Heart left ventricle (tissue), 16 donors: ENCODE data around the gene ATOH7. TPM values are rescaled to one million over a fixed set of nuclear protein-coding genes. Genes with fewer than 3 reads are reported as not detected.

Experiments
- ATAC-seq, 4 donors: fragments of 200-7000 bp; cut with Tn5 transposase; one replicate each; pipeline ENCODE4 v1.9.1; 2020 to 2022; ENCODE audit warnings: moderate library complexity in 4 of 4, mild to moderate bottlenecking in 3 of 4, moderate number of reproducible peaks in 1 of 4
- DNase-seq, 5 donors: peaks; one replicate each; pipeline ENCODE4 v3.0.0-alpha.2; 2020
- H3K27ac ChIP-seq, 12 donors: fragments of 200-600 bp; sonication (generic) in 4 of 12; one replicate each; pipeline versions ENCODE4 v1.5.0 to v1.8.0; 2016 to 2022; ENCODE audit warnings: mild to moderate bottlenecking in 2 of 12
- H3K27me3 ChIP-seq, 9 donors: fragments of 200-600 bp; sonication (generic) in 2 of 9; one replicate each; pipeline versions ENCODE4 v1.5.1 to v1.8.0; 2016 to 2022; ENCODE audit warnings: mild to moderate bottlenecking in 3 of 9
- H3K36me3 ChIP-seq, 9 donors: fragments of 200-600 bp; sonication (generic) in 2 of 9; one replicate each; pipeline versions ENCODE4 v1.5.0 to v1.8.0; 2018 to 2022; ENCODE audit warnings: mild to moderate bottlenecking in 2 of 9
- H3K4me1 ChIP-seq, 12 donors: fragments of 200-600 bp; sonication (generic) in 4 of 12; one replicate each; pipeline versions ENCODE4 v1.5.0 to v1.8.0; 2016 to 2022; ENCODE audit warnings: mild to moderate bottlenecking in 3 of 12
- H3K4me3 ChIP-seq, 12 donors: fragments of 200-600 bp; sonication (generic) in 4 of 12; one replicate each; pipeline versions ENCODE4 v1.5.0 to v1.8.0; 2017 to 2022; ENCODE audit warnings: mild to moderate bottlenecking in 9 of 12, moderate library complexity in 4 of 12
- H3K9me3 ChIP-seq, 12 donors: fragments of 200-600 bp; sonication (generic) in 4 of 12; one replicate each; pipeline versions ENCODE4 v1.5.0 to v1.8.0; 2016 to 2022; ENCODE audit warnings: mild to moderate bottlenecking in 1 of 12
- CTCF ChIP-seq, 12 donors: fragments of 200-600 bp; sonication (generic) in 4 of 12; IDR thresholded peaks; one replicate each; pipeline versions ENCODE4 v1.5.0 to v1.8.0; 2018 to 2022; ENCODE audit warnings: antibody characterized with exemption in 12 of 12, mild to moderate bottlenecking in 5 of 12
- POLR2A ChIP-seq, 2 donors: fragments of 450-650 bp; IDR thresholded peaks; one replicate each; pipeline ENCODE4 v1.6.1; 2017; ENCODE audit warnings: antibody characterized with exemption in 2 of 2, mild to moderate bottlenecking in 2 of 2, moderate library complexity in 2 of 2
- WGBS, 4 donors: extraction: QIAGEN DNeasy Blood & Tissue Kit in 2 of 4; methylation state at CpG; one replicate each; pipeline versions ENCODE4 v1.1.5 to v1.1.7; 2013 to 2018; 5-methylcytosine and 5-hydroxymethylcytosine counted together
- intact Hi-C, 10 donors: fragments of 100-400 bp; cut with DNase I; formaldehyde crosslinking; loops; one replicate each; pipeline versions ENCODE4 v1.11.1 to v1.14.2; 2022
- polyA plus RNA-seq, 2 donors: library from polyadenylated mRNA; stranded (reverse); fragments of 200-250 nt; gene quantifications; one replicate each; pipeline ENCODE4 v1.2.3, GENCODE V29; 2013
- total RNA-seq, 9 donors: library from RNA; depleted of rRNA in 2 of 9; stranded (reverse); fragments of >200 nt in 2 of 9; fragmentation: NEBNext Ultra II Directional in 3 of 9; extraction: Animal tissue kit (Norgen Biotek cat#: 25700) in 3 of 9; gene quantifications; one replicate each; pipeline versions ENCODE4 v1.1.0 to v1.2.4, GENCODE V29; 2016 to 2023
- donor health status: ischemic (EF 13 %, LVEDD 7.1; RV severe dilation, severe dysfunction).
- donor health status: healthy with polysubstance abuse.
- donor health status: DM: no; HTN: yes; CAD: no.
- donor health status: DM: no; HTN: no; CAD: no.
- donor health status: ischemic (EF 25% LVEDD 6.9; RV normal size, moderate dysfunction).
- donor health status: ischemic (EF 25% LVEDD 5.7; RV mildly dilated, moderate dysfunction).
- donor health status: healthy.
- donor health status: DM: yes; HTN: yes; CAD: no.
- donor health status: ischemic (EF 35%, LVEDD 5.7; RV mildly dilated, moderate dysfunction).
- donor health status: nonischemic (EF 11% LVEDD 7.7; RV severe dilation, severe dysfunction).
- donor health status: DM: yes; HTN: yes; CAD: no.
- donor health status: PGD.
- donor health status: ischemic (EF 29% LVEDD 5.4; RV normal size, mild dysfunction).
- donor health status: nonischemic (EF 23%, LVEDD 6.1; RV moderate dilation, normal function).

Gene ATOH7
- total and polyA plus RNA-seq, 11 donors, result 0.14 to 0.23 TPM; not detected in 9

GRCh38 chr10:68235111-68235510, 3.2 kb upstream of the ATOH7 start:
- ATAC-seq (no peak), DNase-seq (no peak)
- Histone ChIP-seq H3K9me3 (no peaks in the 10 kb centered on the region), H3K27me3 (peaks cover 0 to 13% (median 0%) of the 10 kb centered on the region in 9 donors), H3K36me3 (no peaks in the 10 kb centered on the region), H3K27ac (no peak overlapping the region), H3K4me3 (no peak overlapping the region), H3K4me1 (peaks cover 0 to 13% (median 7%) of the 10 kb centered on the region in 12 donors)
- intact Hi-C loops, result no loop called here
- 86 to 91% (median 87%) methylated on average over 2 of the region's 2 CpGs for WGBS, 4 donors
- no peak for TF ChIP-seq CTCF (IDR thresholded peaks at IDR 0.05)
- TF ChIP-seq POLR2A (IDR thresholded peaks at IDR 0.05), result no peak

- Histone ChIP-seq H3K4me1 (peaks cover 0 to 13% (median 7%) of the 10 kb centered on the region in 12 donors), H3K9me3 (no peaks in the 10 kb centered on the region), H3K4me3 (no peak overlapping the region), H3K27me3 (peaks cover 0 to 27% (median 0%) of the 10 kb centered on the region in 9 donors), H3K27ac (no peak overlapping the region), H3K36me3 (no peaks in the 10 kb centered on the region)
- DNase-seq (no peak), ATAC-seq (no peak)
- TF ChIP-seq CTCF (IDR thresholded peaks at IDR 0.05) (no peak), POLR2A (IDR thresholded peaks at IDR 0.05) (no peak)
- 79 to 94% (median 86%) methylated on average over 3 of the region's 3 CpGs for WGBS, 4 donors
- intact Hi-C loops, result loop anchor here in 2 of 10 donors (5.0 kb wide), 2 partner anchors 64 to 69 kb away; no protein-coding TSS in a partner anchor
Measured at GRCh38 chr10:68233046-68233445, 1.1 kb upstream of the ATOH7 start.

GRCh38 chr10:68231106-68231816, 652 bp downstream of the ATOH7 start:
- peak; percentile 56 to 79 (median 65) for DNase-seq
- WGBS, 4 donors, result 0 to 2% (median 1%) methylated on average over 26 to 81 of the region's 81 CpGs
- peaks cover 0 to 27% (median 0%) of the 10 kb centered on the region in 9 donors for H3K27me3 ChIP-seq
- peaks cover 0 to 13% (median 7%) of the 10 kb centered on the region in 12 donors for H3K4me1 ChIP-seq
- peak in 7 of 12 donors; percentile 8 to 41 (median 30) for TF ChIP-seq CTCF (IDR thresholded peaks at IDR 0.05)
- no peak for TF ChIP-seq POLR2A (IDR thresholded peaks at IDR 0.05)
- H3K4me3 ChIP-seq, result peak overlapping the region; percentile 25 to 77 (median 66)
- peak overlapping the region in 11 of 12 donors; percentile 17 to 83 (median 65) for H3K27ac ChIP-seq
- H3K36me3 ChIP-seq, result no peaks in the 10 kb centered on the region
- intact Hi-C loops, result loop anchor here in 2 of 10 donors (5.0 kb wide), 2 partner anchors 66 to 71 kb away; no protein-coding TSS in a partner anchor
- H3K9me3 ChIP-seq, result no peaks in the 10 kb centered on the region
- peak; percentile 77 to 98 (median 96) for ATAC-seq

- intact Hi-C loops, result loop anchor here in 2 of 10 donors (5.0 kb wide), 2 partner anchors 67 to 72 kb away; no protein-coding TSS in a partner anchor
Measured at GRCh38 chr10:68230268-68230667, 1.6 kb downstream of the ATOH7 start.

More at GRCh38 chr10:68230268-68230667, 1.6 kb downstream of the ATOH7 start:
- no peak overlapping the region for H3K4me3 ChIP-seq
- H3K27me3 ChIP-seq, result peaks cover 0 to 27% (median 0%) of the 10 kb centered on the region in 9 donors
- H3K4me1 ChIP-seq, result peaks cover 0 to 13% (median 7%) of the 10 kb centered on the region in 12 donors
- 82 to 87% (median 84%) methylated on average over 5 of the region's 5 CpGs for WGBS, 4 donors
- H3K36me3 ChIP-seq, result no peaks in the 10 kb centered on the region
- no peaks in the 10 kb centered on the region for H3K9me3 ChIP-seq
- TF ChIP-seq CTCF (IDR thresholded peaks at IDR 0.05) (no peak), POLR2A (IDR thresholded peaks at IDR 0.05) (no peak)
- no peak for DNase-seq
- H3K27ac ChIP-seq, result peak overlapping the region in 1 of 12 donors; percentile 81
- ATAC-seq, result no peak
